NT2/D1 (cell line): ENCODE results near the gene AMBRA1.

Source experiments
- YY1 ChIP-seq: IDR thresholded peaks from 2 replicates; pipeline ENCODE4 v1.6.1; 2011; ENCODE audit not compliant: insufficient read length, insufficient read depth
- ZNF274 ChIP-seq: IDR thresholded peaks from 2 replicates; pipeline ENCODE4 v1.6.1; 2011; ENCODE audit warnings: mild to moderate bottlenecking, low read depth, low read length

- no peak for TF ChIP-seq YY1
- no peak for TF ChIP-seq ZNF274
Measured at GRCh38 chr11:46499821-46500220, 94.0 kb downstream of the AMBRA1 start.
